GM12878 (cell line): ENCODE results near the gene TBC1D10A. TPM values are rescaled to one million over a fixed set of nuclear protein-coding genes. Genes with fewer than 3 reads are reported as not detected.

ENCODE experiments used
- ASH2L ChIP-seq: fragments of 300-600, 200-600 bp; sonication (generic); IDR thresholded peaks from 2 replicates; pipeline ENCODE4 v1.6.1; 2017; ENCODE audit warnings: low read depth, mild to moderate bottlenecking, borderline replicate concordance
- ATF7 ChIP-seq: fragments of 450-650 bp; IDR thresholded peaks from 2 replicates; pipeline ENCODE4 v1.6.1; 2016; ENCODE audit warnings: low read depth, mild to moderate bottlenecking
- CBFB ChIP-seq: IDR thresholded peaks from 2 replicates; pipeline ENCODE4 v1.6.1; 2016; ENCODE audit warnings: antibody characterized with exemption, low read depth
- GATAD2B ChIP-seq: fragments of 450-650 bp; conservative IDR thresholded peaks from 2 replicates; pipeline ENCODE4 v1.6.1; 2017; ENCODE audit warnings: low read depth, mild to moderate bottlenecking, moderate library complexity
- IKZF1 ChIP-seq: fragments of 450-650 bp; conservative IDR thresholded peaks from 2 replicates; pipeline ENCODE4 v1.6.1; 2017; ENCODE audit warnings: antibody characterized with exemption, mild to moderate bottlenecking
- IKZF2 ChIP-seq, 2 experiments: fragments of 450-650 bp; IDR thresholded peaks; 2 replicates each; pipeline ENCODE4 v1.6.1; 2017; ENCODE audit warnings: mild to moderate bottlenecking in 2 of 2, moderate library complexity in 2 of 2
- JUND ChIP-seq: IDR thresholded peaks from 2 replicates; pipeline ENCODE4 v1.6.1; 2012; ENCODE audit warnings: low read depth, mild to moderate bottlenecking, low read length, improper control_type of control experiment, moderate library complexity
- MXI1 ChIP-seq: fragments of 150-350 bp; IDR thresholded peaks from 2 replicates; pipeline ENCODE4 v1.6.1; 2011; ENCODE audit warnings: low read depth, mild to moderate bottlenecking, inconsistent platforms, low read length, improper control_type of control experiment
- NFYA ChIP-seq: IDR thresholded peaks from 2 replicates; pipeline ENCODE4 v1.6.1; 2011; ENCODE audit warnings: low read depth, mild to moderate bottlenecking, low read length, improper control_type of control experiment, borderline replicate concordance
- NR2C1 ChIP-seq: fragments of 450-650 bp; IDR thresholded peaks from 2 replicates; pipeline ENCODE4 v1.6.1; 2017; ENCODE audit warnings: antibody characterized with exemption, mild to moderate bottlenecking, moderate library complexity
- NR2C2 ChIP-seq: IDR thresholded peaks from 2 replicates; pipeline ENCODE4 v1.6.1; 2011; ENCODE audit warnings: borderline replicate concordance, low read depth; ENCODE audit not compliant: control insufficient read depth, insufficient read length
- NR2F1 ChIP-seq: fragments of 450-650 bp; conservative IDR thresholded peaks from 2 replicates; pipeline ENCODE4 v1.6.1; 2017; ENCODE audit warnings: mild to moderate bottlenecking
- PAX5 ChIP-seq: IDR thresholded peaks from 2 replicates; pipeline ENCODE4 v1.6.1; 2011; ENCODE audit warnings: low read depth, low read length, borderline replicate concordance
- RUNX3 ChIP-seq: IDR thresholded peaks from 2 replicates; pipeline ENCODE4 v1.6.1; 2012; ENCODE audit warnings: low read length, inconsistent platforms
- SMAD1 ChIP-seq: fragments of 450-650 bp; IDR thresholded peaks from 2 replicates; pipeline ENCODE4 v1.6.1; 2018; ENCODE audit warnings: mild to moderate bottlenecking, low read depth; ENCODE audit not compliant: partially characterized antibody
- SMAD5 ChIP-seq: IDR thresholded peaks from 2 replicates; pipeline ENCODE4 v1.6.1; 2016; ENCODE audit warnings: antibody characterized with exemption, low read depth
- SP1 ChIP-seq: IDR thresholded peaks from one replicate; pipeline ENCODE4 v1.6.1; 2011; ENCODE audit warnings: low read depth, low read length
- SREBF1 ChIP-seq: IDR thresholded peaks from 2 replicates; pipeline ENCODE4 v1.6.1; 2012; ENCODE audit warnings: mild to moderate bottlenecking, low read length
- SRF ChIP-seq, 2 experiments: IDR thresholded peaks; 2 replicates each; pipeline ENCODE4 v1.6.1; 2011; ENCODE audit warnings: low read depth in 2 of 2, low read length in 2 of 2, mild to moderate bottlenecking in 1 of 2, moderate library complexity in 1 of 2
- TCF3 ChIP-seq: IDR thresholded peaks from 2 replicates; pipeline ENCODE4 v1.6.1; 2012; ENCODE audit warnings: low read depth, mild to moderate bottlenecking, low read length, borderline replicate concordance; ENCODE audit not compliant: insufficient read depth
- TCF7 ChIP-seq: IDR thresholded peaks from 2 replicates; pipeline ENCODE4 v1.6.1; 2014; ENCODE audit warnings: antibody characterized with exemption, borderline replicate concordance
- WRNIP1 ChIP-seq: IDR thresholded peaks from 2 replicates; pipeline ENCODE4 v1.6.1; 2011; ENCODE audit warnings: low read depth, low read length, improper control_type of control experiment, borderline replicate concordance
- YY1 ChIP-seq: IDR thresholded peaks from 2 replicates; pipeline ENCODE4 v1.6.1; 2011; ENCODE audit warnings: low read depth, mild to moderate bottlenecking, low read length
- ZBED1 ChIP-seq: IDR thresholded peaks from 2 replicates; pipeline ENCODE4 v1.6.1; 2016; ENCODE audit warnings: borderline replicate concordance
- ZBTB4 ChIP-seq: fragments of 450-650 bp; formaldehyde crosslinking; IDR thresholded peaks from 2 replicates; pipeline ENCODE4 v1.4.0; 2022; ENCODE audit warnings: mild to moderate bottlenecking, moderate library complexity
- ZNF384 ChIP-seq: IDR thresholded peaks from 2 replicates; pipeline ENCODE4 v1.6.1; 2012; ENCODE audit warnings: low read depth, mild to moderate bottlenecking, low read length, improper control_type of control experiment, borderline replicate concordance
- polyA plus RNA-seq, 11 experiments: library from polyadenylated mRNA; depleted of rRNA in 4 of 11; unstranded in 6 of 11; stranded (reverse) in 5 of 11; fragments of >200 nt; fragmentation: Nextera tagmentation in 4 of 11; fragmentation: Illumina TruSeq in 1 of 11; extraction: Ambion mirVana in 4 of 11; extraction: Trizol in 1 of 11; gene quantifications; 1 replicate in 1 of 11; 2 replicates in 10 of 11; pipeline versions ENCODE4 v1.2.1 to v1.2.3, GENCODE V29; 2011 to 2016; ENCODE audit warnings: inconsistent platforms in 2 of 11, missing spikeins in 2 of 11, low read depth in 1 of 11
- total RNA-seq, 4 experiments: library from RNA; depleted of rRNA in 3 of 4; stranded (reverse); fragments of >200 nt in 3 of 4; fragmentation: Illumina TruSeq in 1 of 4; extraction: Trizol in 1 of 4; gene quantifications; 2 replicates each; pipeline versions ENCODE4 v1.2.1 to v1.2.3, GENCODE V29; 2013 to 2021
- TF ChIP-seq, protein P1 (sequence below): fragments of 150-350 bp; IDR thresholded peaks from 2 replicates; pipeline ENCODE4 v1.6.1; 2016; ENCODE audit warnings: low read depth, low read length

TBC1D10A gene
- total and polyA plus RNA-seq, 10 of the 15 experiments (the other 5 are each of a cell fraction or from before 2014, with no cell fraction given) = 0.27 to 25.7 (median 15.3) TPM

- TF ChIP-seq SREBF1 (no peak), SRF (IDR thresholded peaks at IDR 0.05; ENCODE audit: low read depth in 2 of 2, low read length in 2 of 2) (0 out of 4 replicates have a peak, but pooled peaks of 1 of the 2 experiments have one; percentile 5), ASH2L (no peak), NFYA (no peak), RUNX3 (peak; percentile 79), NR2F1 (peak; percentile 92), MXI1 (no peak), IKZF2 (IDR thresholded peaks at IDR 0.05) (no peak; a peak in 2 of 4 replicates), NR2C2 (no peak), PAX5 (peak; percentile 72; the same call in 1 of the 2 replicates), JUND (0 out of 2 replicates have a peak, but pooled peaks have one; percentile 15), SMAD1 (no peak), SP1 (no peak), YY1 (no peak), ZBTB4 (CRISPR knock-in tag) (no peak), WRNIP1 (no peak), NR2C1 (no peak), GATAD2B (no peak), TCF7 (no peak), CBFB (no peak), ZNF384 (no peak), TCF3 (peak; percentile 99), IKZF1 (no peak), ZBED1 (peak; percentile 43; the same call in 1 of the 2 replicates), ATF7 (peak; percentile 98), SMAD5 (no peak)
- TF ChIP-seq, protein P1, sequence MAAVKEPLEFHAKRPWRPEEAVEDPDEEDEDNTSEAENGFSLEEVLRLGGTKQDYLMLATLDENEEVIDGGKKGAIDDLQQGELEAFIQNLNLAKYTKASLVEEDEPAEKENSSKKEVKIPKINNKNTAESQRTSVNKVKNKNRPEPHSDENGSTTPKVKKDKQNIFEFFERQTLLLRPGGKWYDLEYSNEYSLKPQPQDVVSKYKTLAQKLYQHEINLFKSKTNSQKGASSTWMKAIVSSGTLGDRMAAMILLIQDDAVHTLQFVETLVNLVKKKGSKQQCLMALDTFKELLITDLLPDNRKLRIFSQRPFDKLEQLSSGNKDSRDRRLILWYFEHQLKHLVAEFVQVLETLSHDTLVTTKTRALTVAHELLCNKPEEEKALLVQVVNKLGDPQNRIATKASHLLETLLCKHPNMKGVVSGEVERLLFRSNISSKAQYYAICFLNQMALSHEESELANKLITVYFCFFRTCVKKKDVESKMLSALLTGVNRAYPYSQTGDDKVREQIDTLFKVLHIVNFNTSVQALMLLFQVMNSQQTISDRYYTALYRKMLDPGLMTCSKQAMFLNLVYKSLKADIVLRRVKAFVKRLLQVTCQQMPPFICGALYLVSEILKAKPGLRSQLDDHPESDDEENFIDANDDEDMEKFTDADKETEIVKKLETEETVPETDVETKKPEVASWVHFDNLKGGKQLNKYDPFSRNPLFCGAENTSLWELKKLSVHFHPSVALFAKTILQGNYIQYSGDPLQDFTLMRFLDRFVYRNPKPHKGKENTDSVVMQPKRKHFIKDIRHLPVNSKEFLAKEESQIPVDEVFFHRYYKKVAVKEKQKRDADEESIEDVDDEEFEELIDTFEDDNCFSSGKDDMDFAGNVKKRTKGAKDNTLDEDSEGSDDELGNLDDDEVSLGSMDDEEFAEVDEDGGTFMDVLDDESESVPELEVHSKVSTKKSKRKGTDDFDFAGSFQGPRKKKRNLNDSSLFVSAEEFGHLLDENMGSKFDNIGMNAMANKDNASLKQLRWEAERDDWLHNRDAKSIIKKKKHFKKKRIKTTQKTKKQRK = no peak
These were observed 18.1 kb downstream of the TBC1D10A start (continued) for GRCh38 chr22:30308518-30309230.
